ENCODE data around the gene FAM110D.

The FAM110D gene

GRCh38 chr1:26159743-26160039, 812 bp downstream of the FAM110D start:
- TF ChIP-seq POLR2A (IDR thresholded peaks at IDR 0.05; ENCODE audit: low read depth, low read length) (no peak), POU2F2 (IDR thresholded peaks at IDR 0.05; ENCODE audit: low read depth, low read length) (no peak), TAF1 (IDR thresholded peaks at IDR 0.05; ENCODE audit: low read depth, low read length) (no peak), PAX5 (IDR thresholded peaks at IDR 0.05; ENCODE audit: insufficient read depth, low read length, severe bottlenecking) (no peak), POLR2AphosphoS5 (IDR thresholded peaks at IDR 0.05; ENCODE audit: low read depth, low read length) (no peak), SPI1 (IDR thresholded peaks at IDR 0.05; ENCODE audit: low read depth, low read length) (no peak)

GRCh38 chr1:26160527-26161414, 1.9 kb downstream of the FAM110D start:
- DNase-seq (ENCODE audit: insufficient read length, low spot score) (no peak), FAIRE-seq (no peak)
- no peak for TF ChIP-seq SPI1 (IDR thresholded peaks at IDR 0.05; ENCODE audit: low read depth, low read length)
- no peak for TF ChIP-seq POLR2AphosphoS5 (IDR thresholded peaks at IDR 0.05; ENCODE audit: low read depth, low read length)
- no peak for TF ChIP-seq POU2F2 (IDR thresholded peaks at IDR 0.05; ENCODE audit: low read depth, low read length)
- no peak for TF ChIP-seq PAX5 (IDR thresholded peaks at IDR 0.05; ENCODE audit: insufficient read depth, low read length, severe bottlenecking)

More at GRCh38 chr1:26159743-26160039, 812 bp downstream of the FAM110D start:
- no peak for DNase-seq (ENCODE audit: insufficient read length, low spot score)
- FAIRE-seq = no peak

- DNase-seq (ENCODE audit: insufficient read length, low spot score) = peak; percentile 63
- no peak for TF ChIP-seq SPI1 (IDR thresholded peaks at IDR 0.05; ENCODE audit: low read depth, low read length)
- no peak for TF ChIP-seq TAF1 (IDR thresholded peaks at IDR 0.05; ENCODE audit: low read depth, low read length)
- no peak for FAIRE-seq
These were observed 2.7 kb downstream of the FAM110D start for GRCh38 chr1:26161415-26162219.

GRCh38 chr1:26162220-26162709, 3.4 kb downstream of the FAM110D start:
- FAIRE-seq (no peak), DNase-seq (ENCODE audit: insufficient read length, low spot score) (no peak)
- no peak for TF ChIP-seq TAF1 (IDR thresholded peaks at IDR 0.05; ENCODE audit: low read depth, low read length)
- no peak for TF ChIP-seq SPI1 (IDR thresholded peaks at IDR 0.05; ENCODE audit: low read depth, low read length)
- no peak for TF ChIP-seq POU2F2 (IDR thresholded peaks at IDR 0.05; ENCODE audit: low read depth, low read length)
- TF ChIP-seq POLR2A (IDR thresholded peaks at IDR 0.05; ENCODE audit: low read depth, low read length) = no peak
- no peak for TF ChIP-seq POLR2AphosphoS5 (IDR thresholded peaks at IDR 0.05; ENCODE audit: low read depth, low read length)
- no peak for TF ChIP-seq PAX5 (IDR thresholded peaks at IDR 0.05; ENCODE audit: insufficient read depth, low read length, severe bottlenecking)

GRCh38 chr1:26163684-26164035, 4.8 kb downstream of the FAM110D start:
- DNase-seq (ENCODE audit: insufficient read length, low spot score) (no peak), FAIRE-seq (no peak)
- TF ChIP-seq POU2F2 (IDR thresholded peaks at IDR 0.05; ENCODE audit: low read depth, low read length) (no peak), SPI1 (IDR thresholded peaks at IDR 0.05; ENCODE audit: low read depth, low read length) (no peak), POLR2AphosphoS5 (IDR thresholded peaks at IDR 0.05; ENCODE audit: low read depth, low read length) (no peak), TAF1 (IDR thresholded peaks at IDR 0.05; ENCODE audit: low read depth, low read length) (no peak), POLR2A (IDR thresholded peaks at IDR 0.05; ENCODE audit: low read depth, low read length) (no peak), PAX5 (IDR thresholded peaks at IDR 0.05; ENCODE audit: insufficient read depth, low read length, severe bottlenecking) (no peak)

- FAIRE-seq = peak; percentile 9
- DNase-seq (ENCODE audit: insufficient read length, low spot score) = peak; percentile 71
- TF ChIP-seq PAX5 (IDR thresholded peaks at IDR 0.05; ENCODE audit: insufficient read depth, low read length, severe bottlenecking) = no peak
- no peak for TF ChIP-seq POLR2A (IDR thresholded peaks at IDR 0.05; ENCODE audit: low read depth, low read length)
- TF ChIP-seq POLR2AphosphoS5 (IDR thresholded peaks at IDR 0.05; ENCODE audit: low read depth, low read length) = no peak
- TF ChIP-seq POU2F2 (IDR thresholded peaks at IDR 0.05; ENCODE audit: low read depth, low read length) = no peak
These were observed 5.4 kb downstream of the FAM110D start for GRCh38 chr1:26164036-26164860.

GRCh38 chr1:26164861-26165842, 6.3 kb downstream of the FAM110D start:
- no peak for DNase-seq (ENCODE audit: insufficient read length, low spot score)
- TF ChIP-seq TAF1 (IDR thresholded peaks at IDR 0.05; ENCODE audit: low read depth, low read length) = no peak
- no peak for TF ChIP-seq POLR2AphosphoS5 (IDR thresholded peaks at IDR 0.05; ENCODE audit: low read depth, low read length)
- no peak for TF ChIP-seq SPI1 (IDR thresholded peaks at IDR 0.05; ENCODE audit: low read depth, low read length)
- TF ChIP-seq POLR2A (IDR thresholded peaks at IDR 0.05; ENCODE audit: low read depth, low read length) = no peak
- TF ChIP-seq POU2F2 (IDR thresholded peaks at IDR 0.05; ENCODE audit: low read depth, low read length) = no peak
- no peak for TF ChIP-seq PAX5 (IDR thresholded peaks at IDR 0.05; ENCODE audit: insufficient read depth, low read length, severe bottlenecking)

GRCh38 chr1:26166719-26167281, 7.9 kb downstream of the FAM110D start:
- DNase-seq (ENCODE audit: insufficient read length, low spot score) (no peak), FAIRE-seq (peak; percentile 20)
- TF ChIP-seq SPI1 (IDR thresholded peaks at IDR 0.05; ENCODE audit: low read depth, low read length) = no peak
- no peak for TF ChIP-seq POLR2AphosphoS5 (IDR thresholded peaks at IDR 0.05; ENCODE audit: low read depth, low read length)
- TF ChIP-seq POLR2A (IDR thresholded peaks at IDR 0.05; ENCODE audit: low read depth, low read length) = no peak
- TF ChIP-seq PAX5 (IDR thresholded peaks at IDR 0.05; ENCODE audit: insufficient read depth, low read length, severe bottlenecking) = no peak
- no peak for TF ChIP-seq POU2F2 (IDR thresholded peaks at IDR 0.05; ENCODE audit: low read depth, low read length)
- TF ChIP-seq TAF1 (IDR thresholded peaks at IDR 0.05; ENCODE audit: low read depth, low read length) = no peak

More at GRCh38 chr1:26164861-26165842, 6.3 kb downstream of the FAM110D start:
- no peak for FAIRE-seq

Measured in GM12891 (cell line).